ENCODE data around the gene DSCAM.
"Not testable (repeated sequence)": the region's sequence is repeated elsewhere in the genome, so short reads cannot be mapped to it uniquely, and the experiment has no call there.

Gene DSCAM

DNA sequence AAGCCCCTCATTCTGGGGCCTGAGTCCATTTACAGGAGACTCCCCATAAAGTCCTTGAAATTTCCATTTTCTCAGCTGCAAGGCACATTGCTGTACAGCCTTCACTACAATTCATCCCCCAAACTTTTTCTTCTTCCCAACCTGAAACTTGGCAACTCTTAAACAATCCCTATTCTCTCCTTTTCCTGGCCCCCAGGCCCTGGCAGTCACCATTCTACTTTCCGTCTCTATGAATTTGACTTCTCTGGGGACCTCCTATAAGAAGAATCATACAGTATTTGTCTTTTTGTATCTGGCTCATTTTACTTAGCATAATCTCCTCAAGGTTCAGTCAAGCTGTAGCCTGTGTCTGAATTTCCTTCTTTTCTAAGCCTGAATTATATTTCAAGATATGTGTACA lies 646.8 kb downstream of the DSCAM start:
- peak; percentile 50 for DNase-seq

DNA sequence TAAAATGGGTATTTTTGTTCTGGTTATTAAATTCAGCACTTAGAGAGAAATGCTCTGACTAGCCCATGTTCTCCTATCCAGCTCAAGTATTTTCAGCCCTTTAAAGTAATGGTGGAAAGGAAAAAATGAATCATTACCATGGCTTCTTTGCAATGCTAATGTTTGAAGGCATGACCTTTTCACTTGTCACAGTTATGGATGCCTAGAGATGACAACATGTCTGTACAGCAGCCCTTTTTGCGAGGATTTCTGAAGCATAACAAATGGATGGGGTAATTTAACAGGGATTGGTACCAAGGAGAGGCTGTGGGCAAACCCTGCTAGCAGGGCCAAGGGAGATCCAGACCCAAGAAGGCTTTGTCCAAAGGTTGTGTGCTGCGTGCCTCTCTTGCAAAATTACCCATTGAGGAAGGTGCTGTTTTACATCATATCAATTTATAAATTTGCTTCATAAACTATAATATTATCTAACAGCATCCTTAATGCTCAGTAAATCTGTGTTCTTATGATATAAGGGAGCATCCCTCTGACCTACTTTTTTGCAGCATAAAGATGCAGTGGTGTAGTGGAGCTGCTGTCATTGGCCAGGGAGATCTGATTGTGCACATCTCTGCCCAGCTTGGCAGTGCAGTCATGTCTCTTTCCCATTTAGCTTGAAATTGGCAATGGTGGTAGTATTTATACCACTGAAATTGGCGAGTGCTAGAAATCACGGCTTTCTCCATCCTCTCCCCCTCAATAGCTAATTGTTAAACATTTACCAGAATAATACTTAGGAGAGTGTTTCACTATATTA lies 652.6 kb downstream of the DSCAM start:
- no peak for DNase-seq

DNA sequence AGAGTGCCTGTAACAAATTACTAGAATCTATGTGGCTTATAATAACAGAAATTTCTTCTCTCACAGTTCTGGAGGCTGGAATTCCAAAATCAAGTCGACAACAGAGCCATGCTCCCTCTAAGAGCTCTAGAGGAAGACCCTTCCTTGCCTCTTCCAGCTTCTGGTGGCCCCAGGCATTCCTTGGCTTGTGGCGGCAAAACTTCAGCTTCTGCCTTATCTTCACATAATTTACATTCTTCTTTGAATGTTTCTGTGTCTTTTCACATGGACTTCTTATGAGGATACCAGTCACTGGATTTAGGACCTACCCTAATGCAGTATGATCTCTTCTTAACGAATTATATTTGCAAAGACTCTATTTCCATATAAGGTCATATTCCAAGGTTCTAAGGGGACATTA lies 655.3 kb downstream of the DSCAM start:
- no peak for DNase-seq

DNA sequence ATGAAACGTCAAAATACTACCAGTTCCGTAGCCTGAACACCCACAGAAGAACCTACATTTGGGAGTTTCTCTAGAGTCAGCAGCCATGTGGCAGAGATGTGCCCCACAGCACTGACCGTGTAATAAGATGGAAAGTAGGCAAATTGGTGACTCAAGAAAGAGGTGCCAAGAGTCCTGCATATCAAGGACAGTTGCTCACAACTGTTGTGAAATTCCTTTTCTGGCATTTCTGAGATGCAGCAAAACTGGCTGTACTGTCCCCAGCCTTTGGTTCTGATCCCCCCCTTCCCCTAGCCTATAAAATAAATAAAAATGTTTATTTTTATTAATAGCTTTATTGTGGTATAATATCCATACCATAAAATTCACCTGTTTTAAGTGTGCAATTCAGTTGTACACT lies 655.8 kb downstream of the DSCAM start:
- DNase-seq = no peak

DNA sequence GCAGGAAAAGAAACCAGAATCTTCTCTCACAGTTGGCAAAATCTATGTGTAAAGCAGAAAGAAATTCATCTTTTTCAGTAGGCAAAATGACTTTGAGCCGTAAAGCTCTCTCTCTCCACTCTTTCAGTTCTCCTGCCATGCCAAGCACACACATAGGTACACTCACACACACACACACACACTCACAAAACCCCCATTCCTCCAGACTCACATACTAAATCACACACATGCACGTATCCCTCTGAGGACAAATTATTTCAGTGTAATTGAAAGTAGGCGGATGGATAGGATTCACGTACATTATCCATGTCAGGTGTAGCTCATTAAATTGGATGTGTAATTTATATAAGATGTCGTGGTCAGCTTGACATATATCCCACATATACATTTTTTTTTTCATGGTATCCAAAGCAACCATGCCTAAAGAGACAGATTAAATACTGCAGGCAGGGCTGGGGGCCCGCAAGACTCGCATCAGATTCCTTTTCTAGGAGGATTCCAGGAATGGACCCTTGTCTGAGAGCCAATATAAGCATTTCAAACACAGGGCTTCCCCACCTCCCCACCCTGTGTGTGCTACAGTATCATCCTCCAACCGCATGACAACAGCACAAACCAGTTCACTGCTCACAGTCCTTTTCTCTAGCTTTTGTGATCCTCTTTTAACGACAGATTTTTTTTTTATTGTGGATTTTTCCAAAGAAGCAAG lies 658.9 kb downstream of the DSCAM start:
- no peak for DNase-seq

DNA sequence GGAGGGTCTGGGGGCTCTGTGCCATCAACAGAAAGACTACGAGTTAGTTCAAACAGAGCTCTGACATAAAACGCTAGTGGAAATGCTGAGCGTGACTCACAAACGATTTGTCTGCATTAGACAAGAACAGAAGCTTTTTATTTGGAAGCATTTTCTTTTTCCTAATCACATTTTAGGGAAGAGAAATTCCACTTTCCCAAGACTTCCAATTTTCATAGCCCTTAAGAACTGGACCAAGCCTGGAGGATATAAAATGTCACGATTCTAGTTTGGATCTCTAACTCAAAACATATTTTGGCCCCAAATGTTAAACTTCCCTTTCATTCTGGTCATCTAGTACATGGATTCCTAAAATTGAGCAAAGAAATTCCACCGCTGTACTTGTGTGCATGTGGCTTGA lies 659.7 kb downstream of the DSCAM start:
- DNase-seq = no peak

DNA sequence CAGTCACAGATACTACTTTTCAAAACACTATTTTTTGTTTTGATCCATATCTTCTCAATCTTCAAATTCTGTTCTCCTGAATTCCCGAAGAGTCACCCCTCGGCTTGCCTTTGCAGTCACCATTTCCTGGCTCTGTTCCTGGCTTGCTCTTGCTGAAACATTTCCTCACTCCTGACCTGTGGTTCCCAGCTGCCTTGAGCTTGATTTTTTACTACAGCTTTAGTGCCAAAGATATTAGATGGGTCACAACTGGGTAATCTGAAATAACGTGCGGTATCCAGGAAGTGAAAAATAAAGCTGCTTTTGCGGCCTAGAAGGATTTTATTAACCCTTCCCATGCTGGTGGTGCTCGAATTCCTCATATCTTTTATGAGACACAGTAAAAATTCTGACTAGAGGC lies 660.9 kb downstream of the DSCAM start:
- DNase-seq = peak; percentile 74

DNA sequence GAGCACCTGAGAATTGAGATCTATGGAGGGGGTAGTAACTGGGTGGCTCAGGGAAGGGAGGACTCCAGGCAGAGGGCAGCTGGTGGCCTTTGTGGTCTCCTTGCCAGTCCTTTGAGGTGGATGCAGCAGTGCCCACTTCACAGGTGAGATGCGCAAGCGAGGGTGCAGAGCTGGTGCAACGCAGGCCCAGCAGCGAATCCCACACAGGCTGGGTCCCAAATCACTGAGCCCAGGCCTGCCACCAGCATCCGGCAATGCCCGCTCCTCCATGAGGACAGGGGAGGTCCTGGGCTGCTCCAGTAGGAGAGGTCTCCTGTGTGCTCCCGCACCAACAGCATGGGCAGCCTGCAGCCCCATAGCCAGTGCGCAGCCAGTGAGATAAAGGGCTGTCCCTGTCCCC lies 661.8 kb downstream of the DSCAM start:
- no peak for DNase-seq

DNA sequence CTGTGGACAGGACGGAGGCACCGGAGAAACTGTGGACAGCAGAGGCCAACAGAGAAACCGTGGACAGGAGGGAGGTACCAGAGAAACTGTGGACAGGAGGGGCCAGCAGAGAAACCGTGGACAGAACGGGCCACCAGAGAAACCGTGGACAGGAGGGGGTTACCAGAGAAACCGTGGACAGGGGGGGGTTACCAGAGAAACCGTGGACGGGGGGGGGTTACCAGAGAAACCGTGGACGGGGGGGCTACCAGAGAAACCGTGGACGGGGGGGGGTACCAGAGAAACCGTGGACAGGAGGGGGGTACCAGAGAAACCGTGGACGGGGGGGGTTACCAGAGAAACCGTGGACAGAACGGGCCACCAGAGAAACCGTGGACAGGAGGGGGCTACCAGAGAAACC lies 664.5 kb downstream of the DSCAM start:
- DNase-seq = not testable (repeated sequence)

DNA sequence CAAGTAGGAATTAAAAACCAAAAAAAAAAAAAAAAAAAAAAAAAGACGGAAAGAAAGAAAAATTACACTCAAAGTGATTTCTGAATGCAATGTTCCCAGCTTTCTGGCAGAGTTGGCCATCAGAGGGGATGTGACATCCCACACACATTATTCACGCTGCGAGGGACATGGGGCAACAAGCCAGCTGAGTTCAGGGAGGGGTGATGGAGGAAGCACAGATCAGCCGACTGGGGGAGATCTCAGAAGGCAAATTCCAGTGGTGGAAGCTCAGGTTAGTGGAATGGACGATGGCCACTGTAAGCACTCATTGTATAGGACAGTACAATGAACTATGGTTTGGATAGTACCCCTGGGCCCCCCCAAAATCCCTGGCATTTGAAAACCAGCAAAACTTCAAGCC lies 667.8 kb downstream of the DSCAM start:
- DNase-seq = peak; percentile 49

DNA sequence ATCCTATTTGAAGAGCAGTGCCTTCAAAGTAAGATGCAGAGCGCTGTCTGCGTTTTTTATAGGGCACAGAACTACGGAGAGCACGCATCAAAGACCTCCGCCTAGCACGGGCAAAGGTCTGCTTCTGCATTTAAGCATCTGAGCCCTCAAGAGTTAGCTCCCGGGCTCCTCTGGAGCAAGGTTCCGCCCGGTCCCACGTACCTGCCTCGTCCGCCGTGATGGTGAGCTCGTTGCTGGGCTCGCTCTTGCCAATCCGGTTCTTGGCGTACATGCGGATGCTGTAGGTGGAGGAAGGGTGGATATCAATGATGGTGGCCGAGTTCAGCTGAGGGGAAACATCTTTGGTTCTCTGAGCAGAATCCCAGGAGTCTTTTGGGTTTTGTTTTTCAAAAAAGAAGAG lies 668.2 kb downstream of the DSCAM start:
- no peak for DNase-seq

DNA sequence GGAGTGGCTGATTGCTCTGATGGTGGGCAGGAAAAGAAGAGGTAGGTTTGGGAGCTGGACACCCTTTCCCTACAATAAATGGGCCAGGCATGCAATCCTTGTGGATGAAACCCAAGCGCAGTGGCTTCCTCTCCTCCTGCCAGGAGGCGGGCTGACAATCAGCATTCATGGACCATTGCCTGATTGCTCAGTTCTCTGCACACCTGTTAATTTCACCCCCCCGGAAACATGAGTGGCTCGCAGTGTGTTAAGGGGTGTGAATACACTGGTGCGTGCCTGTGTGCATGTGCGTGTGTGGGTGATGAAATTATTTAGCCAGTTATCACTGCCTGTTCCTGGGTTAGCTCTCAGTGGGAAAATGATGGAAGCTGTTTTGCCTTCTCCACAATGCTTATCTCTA lies 669.0 kb downstream of the DSCAM start:
- DNase-seq = no peak

DNA sequence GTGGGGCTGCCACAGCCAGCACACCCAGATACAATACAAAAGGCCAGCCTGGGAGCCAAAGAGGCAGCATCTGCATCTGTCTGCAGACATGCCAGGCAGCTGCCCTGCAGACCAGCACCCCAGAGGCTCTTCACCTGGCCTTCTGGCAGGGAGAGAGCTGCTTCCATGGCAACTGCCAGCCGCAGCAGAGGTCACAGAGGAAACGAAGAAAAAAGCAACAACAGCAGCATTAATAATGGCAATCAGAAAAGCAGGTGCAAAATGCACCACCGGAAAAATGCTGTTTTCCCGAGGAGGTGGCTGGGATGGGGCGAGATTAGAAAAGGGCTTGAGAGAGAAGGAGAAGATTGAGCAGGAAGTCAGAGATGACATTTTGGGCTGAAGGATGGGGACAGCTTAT lies 670.2 kb downstream of the DSCAM start:
- peak; percentile 81 for DNase-seq

DNA sequence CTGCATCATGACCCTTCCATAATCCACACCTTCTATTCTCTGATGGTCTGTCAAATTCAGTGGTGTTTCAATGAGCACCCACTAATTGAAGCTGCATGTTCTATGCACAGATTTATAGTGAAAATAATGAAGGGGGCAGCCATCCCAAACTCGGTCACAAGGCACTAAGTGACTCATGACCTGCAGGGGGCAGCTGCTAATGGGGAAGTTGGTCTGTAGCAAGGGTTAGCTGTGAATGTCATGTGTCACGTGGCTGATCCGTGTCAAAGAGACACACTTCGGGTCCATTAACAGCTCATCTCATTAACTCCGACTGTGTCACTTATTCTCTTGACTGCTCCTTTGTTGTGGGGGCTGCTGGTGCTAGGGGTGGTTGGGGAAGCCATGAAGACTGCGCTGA lies 673.1 kb downstream of the DSCAM start:
- no peak for DNase-seq

DNA sequence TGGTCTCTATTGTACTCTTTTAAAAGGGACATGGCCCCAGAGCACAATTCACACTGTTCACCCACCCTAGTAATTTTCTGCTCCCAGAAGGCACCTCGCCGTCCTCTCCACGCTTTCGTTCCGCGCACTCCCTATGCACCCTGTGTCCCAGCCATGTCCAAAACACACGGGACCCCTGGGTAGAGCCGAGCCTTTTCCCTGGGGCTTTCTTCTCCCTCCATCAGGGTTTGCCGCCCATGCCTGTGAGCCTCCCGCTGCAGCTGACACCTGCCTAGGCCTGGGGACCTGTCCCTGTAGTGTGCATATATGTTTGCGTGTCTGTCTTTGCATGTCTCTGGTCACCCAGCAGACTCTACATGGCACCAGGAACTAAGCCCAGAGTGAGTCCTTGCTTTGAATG lies 677.0 kb downstream of the DSCAM start:
- DNase-seq = no peak

DNA sequence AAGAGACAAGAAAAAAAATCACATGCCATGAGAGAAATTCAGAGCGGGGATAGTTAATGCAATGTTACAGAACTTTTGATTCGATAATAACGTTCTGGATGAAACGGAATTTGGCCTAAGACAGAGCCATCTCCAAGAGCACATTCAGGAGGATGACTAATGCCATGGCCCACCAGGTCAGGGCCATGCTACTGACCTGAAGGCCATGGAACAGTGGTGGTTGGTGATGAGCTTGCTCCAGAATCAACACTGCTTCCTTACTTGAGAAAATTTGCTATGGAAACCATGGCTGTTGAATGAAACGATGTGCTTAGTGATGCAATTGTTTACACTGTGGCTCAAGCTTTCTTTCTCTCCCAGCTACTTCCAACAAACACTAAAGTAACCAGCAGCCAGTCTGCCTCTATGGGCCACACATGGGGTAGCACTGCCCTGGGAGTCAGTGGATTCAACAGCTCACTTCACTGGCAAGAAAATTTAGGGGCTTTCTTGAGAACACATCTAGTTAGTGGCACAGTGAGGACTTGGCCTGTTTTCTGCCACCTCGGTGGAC lies 680.6 kb downstream of the DSCAM start:
- DNase-seq = no peak

DNA sequence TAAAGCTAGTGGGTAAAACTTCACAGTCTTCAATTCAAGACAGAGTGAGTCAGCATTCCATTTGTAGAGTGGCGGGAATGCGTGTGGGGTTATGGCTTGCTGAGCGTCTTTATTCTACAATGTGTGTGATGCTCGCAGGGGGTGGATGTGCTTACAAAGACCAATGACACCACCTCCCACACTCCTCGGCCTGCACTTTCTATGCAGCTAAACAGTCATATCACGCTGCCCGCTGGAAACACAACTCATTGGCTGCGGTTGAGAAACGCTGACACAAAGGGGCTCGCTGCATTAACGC lies 681.2 kb downstream of the DSCAM start:
- no peak for DNase-seq

DNA sequence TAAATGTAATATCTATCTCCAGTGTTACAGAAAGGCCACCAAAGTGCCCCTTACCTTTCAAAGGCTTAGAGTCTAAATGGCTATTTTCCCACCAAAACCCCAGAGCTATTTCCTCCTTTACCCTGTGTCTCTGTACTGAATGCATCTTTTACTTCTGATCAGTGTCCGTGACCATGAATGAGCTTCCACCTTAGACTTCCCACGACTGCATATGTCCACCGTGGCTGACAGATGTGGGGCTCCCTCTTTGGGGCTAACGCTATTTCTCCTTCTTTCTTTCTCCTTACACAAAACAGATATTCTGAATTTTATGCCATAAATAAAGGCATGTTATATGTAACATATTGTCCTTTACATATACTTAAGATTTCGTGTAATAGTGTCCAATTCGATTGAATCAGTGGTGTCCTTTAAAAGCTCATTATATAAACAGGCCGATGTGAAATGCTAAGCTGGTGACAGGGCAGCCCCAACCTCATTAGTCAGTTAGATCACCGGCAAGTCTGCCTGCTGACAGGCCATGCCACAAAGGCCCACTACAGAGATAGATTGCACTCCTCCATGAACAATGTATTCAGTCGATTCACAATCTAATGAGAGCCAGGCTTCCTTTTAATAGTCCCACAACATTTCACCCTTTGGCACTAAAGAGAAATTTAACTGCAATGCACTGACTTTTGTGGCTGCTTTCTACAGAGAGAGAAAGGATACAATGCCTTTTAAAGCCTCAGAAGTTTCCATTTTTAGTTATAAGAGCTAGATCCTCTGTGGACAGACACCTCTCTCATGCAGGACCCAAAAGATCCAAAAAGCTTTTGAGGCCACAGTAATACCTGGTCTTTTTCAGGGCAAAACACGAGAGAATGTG lies 681.8 kb downstream of the DSCAM start:
- no peak for DNase-seq

DNA sequence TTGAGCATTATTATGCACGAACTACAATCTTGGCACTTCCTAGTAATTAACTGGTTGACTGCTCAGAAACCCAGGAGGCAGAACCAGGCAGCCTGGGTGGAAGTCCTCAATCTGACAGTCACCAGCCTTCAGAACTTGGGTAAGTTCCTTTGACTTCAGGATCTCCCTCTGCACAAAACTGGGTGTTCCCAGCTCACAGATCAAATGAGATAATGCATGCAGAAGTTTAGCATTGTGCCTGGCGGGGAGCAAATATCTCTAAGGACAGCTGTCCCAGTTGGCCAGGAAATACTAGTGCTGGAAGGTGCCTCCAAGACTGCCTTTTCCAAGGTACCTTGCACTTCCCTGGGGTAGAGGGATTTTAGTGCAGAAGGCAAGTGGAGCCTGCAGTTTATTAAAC lies 684.9 kb downstream of the DSCAM start:
- DNase-seq = no peak

DNA sequence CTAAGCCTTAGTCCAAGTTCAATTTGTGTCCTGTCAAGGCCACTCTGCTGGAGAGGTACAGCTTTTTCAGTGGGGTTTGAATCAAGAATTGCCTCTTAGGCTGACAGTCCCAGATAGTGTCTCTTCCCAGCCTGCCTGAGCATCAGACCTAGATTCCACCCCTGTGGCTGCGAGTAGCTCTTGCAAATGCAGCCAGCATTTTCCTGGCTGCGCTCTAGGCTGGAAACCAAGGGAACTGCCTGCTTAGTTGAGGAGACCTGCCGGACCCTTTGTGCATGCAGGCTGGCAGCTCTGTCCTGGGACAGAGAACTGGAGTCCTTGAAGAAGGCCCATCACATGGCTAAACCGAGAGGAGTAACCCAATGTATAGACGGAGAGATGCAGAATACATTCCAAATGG lies 686.0 kb downstream of the DSCAM start:
- no peak for DNase-seq

DNA sequence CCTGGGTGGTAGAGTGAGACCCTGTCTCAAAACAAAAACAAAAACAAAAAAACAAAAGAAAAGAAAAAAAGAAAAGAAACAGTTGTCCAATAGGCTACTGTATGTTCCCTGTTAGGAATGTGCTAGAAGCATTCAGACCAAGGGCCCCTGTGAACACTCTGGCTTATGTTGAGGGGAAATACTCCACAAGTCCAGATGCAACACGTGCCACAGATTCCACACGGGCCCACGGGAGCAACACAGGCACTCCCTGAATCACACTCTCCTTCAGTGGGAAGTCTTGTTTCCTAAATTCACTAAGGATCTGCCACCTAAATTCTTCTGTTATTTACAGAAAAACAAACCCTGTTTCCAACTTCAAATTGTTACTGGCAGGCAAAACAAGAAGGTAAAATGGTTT lies 688.6 kb downstream of the DSCAM start:
- peak; percentile 73 for DNase-seq

DNA sequence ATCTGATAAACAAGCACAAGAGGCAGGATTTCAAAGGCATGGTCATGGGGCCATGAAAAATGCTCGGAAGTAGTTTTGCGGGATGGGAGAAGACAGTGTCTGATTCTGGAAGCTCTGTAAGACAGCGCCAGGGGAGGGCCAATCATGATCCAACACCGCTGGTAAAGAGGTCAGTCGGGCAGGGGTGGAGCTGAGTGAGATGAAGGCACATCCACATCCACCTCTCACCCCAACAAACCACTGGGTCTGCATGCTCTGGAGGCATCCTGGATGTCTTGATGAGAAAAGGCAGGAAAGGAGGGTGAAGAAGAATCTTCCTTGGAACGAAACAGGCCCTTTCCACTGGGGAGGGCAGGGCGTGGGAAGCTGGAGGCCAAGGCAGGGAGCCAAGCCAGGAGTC lies 691.4 kb downstream of the DSCAM start:
- DNase-seq = no peak

DNA sequence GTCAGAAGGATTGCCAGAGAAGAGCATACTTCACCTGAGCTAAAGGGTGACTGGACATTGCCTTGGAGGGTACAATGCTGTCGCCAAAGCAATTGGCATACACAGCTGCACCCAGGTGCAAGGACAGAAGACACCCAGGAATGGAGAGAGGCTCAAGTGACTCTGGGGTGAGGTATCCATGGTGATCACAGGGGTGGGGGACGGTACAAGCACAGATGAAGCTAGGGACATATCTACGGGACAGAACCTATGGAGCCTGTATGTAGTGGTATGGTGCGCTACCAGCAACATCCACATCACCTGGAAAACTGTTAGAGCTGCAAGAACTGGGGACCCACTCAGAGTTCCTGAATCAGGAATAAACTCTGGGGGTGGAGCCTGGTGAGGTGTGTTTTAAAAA lies 693.6 kb downstream of the DSCAM start:
- no peak for DNase-seq

DNA sequence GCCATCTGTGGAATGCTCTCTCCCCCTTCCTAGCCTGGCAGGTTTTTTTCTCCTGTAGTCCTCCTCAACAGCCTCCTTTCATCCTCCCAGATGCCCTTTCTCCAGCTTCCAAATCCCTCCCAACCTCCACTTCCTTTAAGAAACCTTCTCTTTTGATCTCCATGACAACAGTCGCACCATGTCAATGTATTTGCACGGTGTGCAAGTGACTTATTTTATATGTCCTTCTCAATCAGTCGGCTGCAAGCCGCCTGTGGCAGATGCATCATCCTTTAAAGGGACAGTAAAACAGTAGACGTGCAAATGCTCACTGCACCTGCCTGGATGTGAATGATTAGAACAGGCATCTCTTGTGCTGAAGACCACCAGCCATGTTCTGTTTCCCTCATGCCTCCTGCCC lies 694.5 kb downstream of the DSCAM start:
- DNase-seq = no peak
